IMR-90 (cell line): Measurements from ENCODE around the gene ABHD16A. TPM values are rescaled to one million over a fixed set of nuclear protein-coding genes. Genes with fewer than 3 reads are reported as not detected.

Source experiments
- CEBPB ChIP-seq: IDR thresholded peaks from 2 replicates; pipeline ENCODE4 v1.6.1; 2012; ENCODE audit warnings: low read depth, low read length, improper control_type of control experiment
- MXI1 ChIP-seq: IDR thresholded peaks from 2 replicates; pipeline ENCODE4 v1.6.1; 2012; ENCODE audit warnings: low read depth, mild to moderate bottlenecking, low read length, moderate library complexity, borderline replicate concordance
- RFX5 ChIP-seq: IDR thresholded peaks from 2 replicates; pipeline ENCODE4 v1.8.0; 2012; ENCODE audit warnings: low read depth, mild to moderate bottlenecking, low read length, moderate library complexity
- polyA plus RNA-seq, 3 experiments: library from polyadenylated mRNA; depleted of rRNA; stranded (reverse); fragments of >200 nt; gene quantifications; 2 replicates each; pipeline ENCODE4 v1.2.3, GENCODE V29; 2012; ENCODE audit warnings: low replicate concordance in 1 of 3
- total RNA-seq: library from RNA; depleted of rRNA; stranded (reverse); fragments of >200 nt; gene quantifications from 2 replicates; pipeline ENCODE4 v1.2.3, GENCODE V29; 2012
- TF ChIP-seq, protein P1 (sequence below): fragments of 150-350 bp; IDR thresholded peaks from 2 replicates; pipeline ENCODE4 v1.6.1; 2017; ENCODE audit warnings: mild to moderate bottlenecking, antibody characterized with exemption, low read length, low read depth

Gene ABHD16A
- total and polyA plus RNA-seq, 2 of the 4 experiments (the other 2 are of a cell fraction) = 31.5 to 35.1 TPM

DNA sequence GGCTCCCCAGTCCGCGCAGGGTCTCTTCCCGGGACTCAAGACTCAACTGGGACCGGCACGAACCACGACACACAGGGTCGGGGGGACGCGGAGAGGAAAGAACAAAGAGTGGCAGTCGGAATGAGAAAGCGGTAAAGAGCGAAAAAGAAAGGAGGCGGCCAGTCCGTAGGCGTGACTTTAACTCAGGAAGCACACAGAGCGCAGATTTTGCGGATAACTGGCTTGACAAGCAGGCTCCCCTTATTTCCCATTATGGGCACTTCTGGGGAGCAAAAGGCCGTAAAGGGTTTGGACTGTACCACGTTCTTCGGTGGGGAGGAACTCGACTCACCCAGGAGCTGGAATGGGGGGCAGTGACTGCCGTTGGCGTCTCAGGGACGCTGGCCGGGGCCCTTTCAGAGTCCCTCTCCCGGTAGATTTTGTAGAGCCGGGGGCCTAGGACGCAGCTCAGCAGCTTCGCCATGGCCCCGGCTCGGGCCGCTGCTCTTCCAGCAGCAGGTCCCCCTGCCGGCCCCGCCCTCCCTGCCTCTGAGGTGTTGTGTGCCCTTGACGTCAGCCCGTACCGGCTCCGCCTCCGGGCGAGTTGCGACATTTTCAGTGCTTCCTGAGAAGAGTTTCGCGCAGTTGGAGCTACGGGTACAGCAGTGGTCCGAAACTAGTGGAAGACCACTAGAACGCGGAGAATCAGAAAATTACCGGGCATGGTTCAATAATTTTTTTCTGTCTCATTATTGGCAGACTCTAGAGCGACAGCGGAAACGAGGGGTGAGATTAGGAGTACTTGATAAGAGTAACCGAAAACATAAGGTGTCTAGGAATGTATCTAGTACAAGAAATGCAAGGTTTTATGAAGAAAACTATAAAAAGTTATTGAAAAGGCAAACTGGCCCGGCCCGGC, at the start of gene ABHD16A (continued):
- peak; percentile 42; the same call in 1 of the 2 replicates for TF ChIP-seq MXI1
- TF ChIP-seq, protein P1, sequence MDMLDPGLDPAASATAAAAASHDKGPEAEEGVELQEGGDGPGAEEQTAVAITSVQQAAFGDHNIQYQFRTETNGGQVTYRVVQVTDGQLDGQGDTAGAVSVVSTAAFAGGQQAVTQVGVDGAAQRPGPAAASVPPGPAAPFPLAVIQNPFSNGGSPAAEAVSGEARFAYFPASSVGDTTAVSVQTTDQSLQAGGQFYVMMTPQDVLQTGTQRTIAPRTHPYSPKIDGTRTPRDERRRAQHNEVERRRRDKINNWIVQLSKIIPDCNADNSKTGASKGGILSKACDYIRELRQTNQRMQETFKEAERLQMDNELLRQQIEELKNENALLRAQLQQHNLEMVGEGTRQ = no peak
- TF ChIP-seq RFX5 = no peak
- TF ChIP-seq CEBPB = peak; percentile 100
